GM23338 (cell line): ENCODE results near the gene GRID1. TPM values are rescaled to one million over a fixed set of nuclear protein-coding genes. Genes with fewer than 3 reads are reported as not detected.

Experiments
- ATAC-seq: fragments of 200-7000 bp; cut with Tn5 transposase; 3 replicates; pipeline ENCODE4 v1.9.1; 2020
- DNase-seq: peaks from one replicate; pipeline ENCODE4 v3.0.0-alpha.2; 2015; ENCODE audit warnings: low spot score
- H2AFZ ChIP-seq: fragments of 200-600 bp; sonication (generic); 2 replicates; pipeline ENCODE4 v1.8.0; 2016; ENCODE audit warnings: antibody characterized with exemption, mild to moderate bottlenecking, moderate library complexity
- H3F3A ChIP-seq: fragments of 200-600 bp; sonication (generic); replicated peaks from 2 replicates; pipeline ENCODE4 v1.8.0; 2017; ENCODE audit warnings: antibody characterized with exemption, mixed run types, low read depth
- H3K27ac ChIP-seq: fragments of 200-600 bp; sonication (generic); 2 replicates; pipeline ENCODE4 v1.6.1; 2016; ENCODE audit warnings: low read depth
- H3K27me3 ChIP-seq: fragments of 200-600 bp; sonication (generic); 2 replicates; pipeline ENCODE4 v1.8.0; 2016; ENCODE audit warnings: mild to moderate bottlenecking, mixed run types, moderate library complexity; ENCODE audit not compliant: insufficient read depth
- H3K36me3 ChIP-seq: fragments of 200-600 bp; sonication (generic); 2 replicates; pipeline ENCODE4 v1.8.0; 2016; ENCODE audit warnings: mild to moderate bottlenecking; ENCODE audit not compliant: insufficient read depth
- H3K4me1 ChIP-seq: fragments of 200-600 bp; sonication (generic); 2 replicates; pipeline ENCODE4 v1.8.0; 2016; ENCODE audit warnings: mild to moderate bottlenecking, moderate library complexity; ENCODE audit not compliant: insufficient read depth
- H3K4me2 ChIP-seq: fragments of 200-600 bp; sonication (generic); 2 replicates; pipeline ENCODE4 v1.7.1; 2017; ENCODE audit warnings: mixed run types
- H3K4me3 ChIP-seq: fragments of 200-600 bp; sonication (generic); 2 replicates; pipeline ENCODE4 v1.6.1; 2016; ENCODE audit warnings: mixed run types
- H3K79me2 ChIP-seq: fragments of 200-600 bp; sonication (generic); replicated peaks from 2 replicates; pipeline ENCODE4 v1.8.0; 2017; ENCODE audit warnings: mild to moderate bottlenecking; ENCODE audit not compliant: insufficient read depth
- H3K9me2 ChIP-seq: fragments of 200-600 bp; sonication (generic); 2 replicates; pipeline ENCODE4 v1.8.0; 2017; ENCODE audit not compliant: insufficient read depth
- H4K20me1 ChIP-seq: fragments of 200-600 bp; sonication (generic); replicated peaks from 2 replicates; pipeline ENCODE4 v1.8.0; 2017; ENCODE audit warnings: mild to moderate bottlenecking; ENCODE audit not compliant: insufficient read depth
- H3K27ac Mint-ChIP-seq: 2 replicates; pipeline ENCODE4 v1.8.0; 2020; ENCODE audit warnings: inconsistent platforms, mild to moderate bottlenecking, moderate library complexity, mixed read lengths
- H3K27me3 Mint-ChIP-seq: 3 replicates; pipeline ENCODE4 v1.8.0; 2022; ENCODE audit warnings: low read depth, mild to moderate bottlenecking, moderate library complexity, mixed read lengths, inconsistent platforms; ENCODE audit not compliant: insufficient read depth, poor library complexity
- H3K36me3 Mint-ChIP-seq: 3 replicates; pipeline ENCODE4 v1.8.0; 2021; ENCODE audit warnings: low read depth, mild to moderate bottlenecking, inconsistent platforms, moderate library complexity, mixed read lengths
- H3K4me1 Mint-ChIP-seq: 3 replicates; pipeline ENCODE4 v1.8.0; 2020; ENCODE audit warnings: mild to moderate bottlenecking, inconsistent platforms, mixed read lengths
- H3K4me3 Mint-ChIP-seq: 3 replicates; pipeline ENCODE4 v1.8.0; 2021; ENCODE audit warnings: moderate library complexity, mild to moderate bottlenecking, inconsistent platforms, mixed read lengths
- H3K9me3 Mint-ChIP-seq: 3 replicates; pipeline ENCODE4 v1.8.0; 2020; ENCODE audit warnings: moderate library complexity, mild to moderate bottlenecking, inconsistent platforms, mixed read lengths
- CREB1 ChIP-seq: fragments of 250-450 bp; sonication (Bioruptor Pico); IDR thresholded peaks from 2 replicates; pipeline ENCODE4 v1.5.0; 2020; ENCODE audit warnings: low read depth, mild to moderate bottlenecking, moderate library complexity
- EZH2 ChIP-seq: fragments of 200-600 bp; sonication (generic); IDR thresholded peaks from one replicate; pipeline ENCODE4 v1.8.0; 2017; ENCODE audit warnings: antibody characterized with exemption, mild to moderate bottlenecking, low read depth; ENCODE audit not compliant: unreplicated experiment
- EZH2phosphoT487 ChIP-seq: fragments of 200-600 bp; sonication (generic); IDR thresholded peaks from one replicate; pipeline ENCODE4 v1.8.1; 2018; ENCODE audit warnings: antibody characterized with exemption; ENCODE audit not compliant: unreplicated experiment
- JUNB ChIP-seq: IDR thresholded peaks from one replicate; pipeline ENCODE4 v1.6.1; 2016; ENCODE audit warnings: antibody characterized with exemption; ENCODE audit not compliant: unreplicated experiment
- NANOG ChIP-seq: IDR thresholded peaks from 2 replicates; pipeline ENCODE4 v1.6.1; 2016; ENCODE audit warnings: antibody characterized with exemption, borderline replicate concordance
- POLR2AphosphoS5 ChIP-seq: IDR thresholded peaks from 2 replicates; pipeline ENCODE4 v1.6.1; 2016; ENCODE audit warnings: antibody characterized with exemption, low read depth
- STAT1 ChIP-seq: IDR thresholded peaks from one replicate; pipeline ENCODE4 v1.6.1; 2016; ENCODE audit warnings: antibody characterized with exemption; ENCODE audit not compliant: unreplicated experiment
- ZNF114 ChIP-seq: fragments of 250-450 bp; sonication (Bioruptor Pico); IDR thresholded peaks from 2 replicates; pipeline ENCODE4 v1.5.0; 2020; ENCODE audit warnings: mild to moderate bottlenecking, moderate library complexity
- ZNF331 ChIP-seq: fragments of 250-450 bp; sonication (Bioruptor Pico); IDR thresholded peaks from 2 replicates; pipeline ENCODE4 v1.5.0; 2020; ENCODE audit warnings: low read depth, mild to moderate bottlenecking, moderate library complexity
- polyA plus RNA-seq: library from polyadenylated mRNA; unstranded; fragments of >200 nt; fragmentation: Nextera tagmentation; extraction: Ambion mirVana; gene quantifications from 2 replicates; pipeline ENCODE4 v1.2.1, GENCODE V29; 2016
- total RNA-seq: library from RNA; depleted of rRNA; stranded (reverse); fragments of >200 nt; shearing (Covaris generic); gene quantifications from 2 replicates; pipeline ENCODE4 v1.2.3, GENCODE V29; 2014
- TF ChIP-seq, protein P1 (sequence below): IDR thresholded peaks from one replicate; pipeline ENCODE4 v1.6.1; 2018; ENCODE audit warnings: antibody characterized with exemption; ENCODE audit not compliant: unreplicated experiment
- TF ChIP-seq, protein P2 (sequence below), 2 experiments: fragments of 200-600 bp in 1 of 2; sonication (generic) in 1 of 2; conservative IDR thresholded peaks; 2 replicates each; pipeline versions ENCODE4 v1.5.1 to v1.6.1; 2016 to 2017; ENCODE audit warnings: antibody characterized with exemption in 2 of 2, low read depth in 2 of 2, mild to moderate bottlenecking in 2 of 2, moderate library complexity in 1 of 2
- TF ChIP-seq, protein P3 (sequence below): IDR thresholded peaks from 2 replicates; pipeline ENCODE4 v1.6.1; 2016; ENCODE audit warnings: antibody characterized with exemption
- TF ChIP-seq, protein P4 (sequence below): fragments of 250-450 bp; sonication (Bioruptor Pico); IDR thresholded peaks from 2 replicates; pipeline ENCODE4 v1.5.0; 2020; ENCODE audit warnings: mild to moderate bottlenecking, moderate library complexity

Gene GRID1
- total and polyA plus RNA-seq, 2 experiments from 2014 or later, result 0.14 to 0.15 TPM

DNA sequence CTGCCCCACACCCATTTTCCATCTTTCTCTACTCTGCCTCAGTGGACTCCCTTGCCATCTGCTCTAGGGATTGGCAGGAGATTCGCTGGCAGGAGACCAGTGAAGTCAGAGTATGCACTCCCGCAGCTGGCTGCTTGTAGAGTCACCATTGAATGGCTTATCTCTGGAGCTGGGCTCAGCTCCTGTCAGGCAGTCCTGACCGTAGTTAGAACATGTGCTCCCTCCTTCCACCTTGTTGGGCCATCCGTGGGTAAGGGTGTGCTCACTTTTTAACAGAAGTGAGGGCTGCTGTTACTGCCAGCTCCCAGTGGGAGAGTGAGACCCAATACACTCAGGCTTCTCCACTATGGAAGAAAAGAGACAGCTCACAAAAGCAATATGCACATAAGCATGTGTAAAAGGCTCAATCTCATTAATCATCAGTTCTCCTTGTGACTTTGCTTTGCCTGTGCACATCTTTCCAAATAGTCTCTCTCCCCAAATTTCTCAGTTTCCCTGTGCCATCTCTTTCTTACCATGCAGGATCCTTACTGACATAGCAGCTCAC, 773.3 kb downstream of the GRID1 start:
- Histone ChIP-seq H3K4me1 (no peaks in the 10 kb centered on the region), H3K27ac (no peak overlapping the region), H3K4me2 (no peak overlapping the region), H3K36me3 (no peaks in the 10 kb centered on the region), H3K79me2 (no peaks in the 10 kb centered on the region), H3K27me3 (no peaks in the 10 kb centered on the region), H3F3A (no peaks in the 10 kb centered on the region), H3K9me2 (no peaks in the 10 kb centered on the region), H3K4me3 (no peak overlapping the region), H4K20me1 (no peaks in the 10 kb centered on the region), H2AFZ (no peak overlapping the region)
- Mint-ChIP-seq H3K4me1 (no peaks in the 10 kb centered on the region), H3K9me3 (peaks cover 72% of the 10 kb centered on the region), H3K27me3 (peaks cover 3% of the 10 kb centered on the region), H3K27ac (no peak overlapping the region), H3K36me3 (0 out of 3 replicates have a peak, but pooled peaks cover 3% of the 10 kb centered on the region), H3K4me3 (no peak overlapping the region)
- no peak for ATAC-seq
- TF ChIP-seq, protein P1, sequence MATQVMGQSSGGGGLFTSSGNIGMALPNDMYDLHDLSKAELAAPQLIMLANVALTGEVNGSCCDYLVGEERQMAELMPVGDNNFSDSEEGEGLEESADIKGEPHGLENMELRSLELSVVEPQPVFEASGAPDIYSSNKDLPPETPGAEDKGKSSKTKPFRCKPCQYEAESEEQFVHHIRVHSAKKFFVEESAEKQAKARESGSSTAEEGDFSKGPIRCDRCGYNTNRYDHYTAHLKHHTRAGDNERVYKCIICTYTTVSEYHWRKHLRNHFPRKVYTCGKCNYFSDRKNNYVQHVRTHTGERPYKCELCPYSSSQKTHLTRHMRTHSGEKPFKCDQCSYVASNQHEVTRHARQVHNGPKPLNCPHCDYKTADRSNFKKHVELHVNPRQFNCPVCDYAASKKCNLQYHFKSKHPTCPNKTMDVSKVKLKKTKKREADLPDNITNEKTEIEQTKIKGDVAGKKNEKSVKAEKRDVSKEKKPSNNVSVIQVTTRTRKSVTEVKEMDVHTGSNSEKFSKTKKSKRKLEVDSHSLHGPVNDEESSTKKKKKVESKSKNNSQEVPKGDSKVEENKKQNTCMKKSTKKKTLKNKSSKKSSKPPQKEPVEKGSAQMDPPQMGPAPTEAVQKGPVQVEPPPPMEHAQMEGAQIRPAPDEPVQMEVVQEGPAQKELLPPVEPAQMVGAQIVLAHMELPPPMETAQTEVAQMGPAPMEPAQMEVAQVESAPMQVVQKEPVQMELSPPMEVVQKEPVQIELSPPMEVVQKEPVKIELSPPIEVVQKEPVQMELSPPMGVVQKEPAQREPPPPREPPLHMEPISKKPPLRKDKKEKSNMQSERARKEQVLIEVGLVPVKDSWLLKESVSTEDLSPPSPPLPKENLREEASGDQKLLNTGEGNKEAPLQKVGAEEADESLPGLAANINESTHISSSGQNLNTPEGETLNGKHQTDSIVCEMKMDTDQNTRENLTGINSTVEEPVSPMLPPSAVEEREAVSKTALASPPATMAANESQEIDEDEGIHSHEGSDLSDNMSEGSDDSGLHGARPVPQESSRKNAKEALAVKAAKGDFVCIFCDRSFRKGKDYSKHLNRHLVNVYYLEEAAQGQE, result no peak
- no peak for TF ChIP-seq JUNB
- no peak for TF ChIP-seq CREB1 (CRISPR knock-in tag)
- TF ChIP-seq, protein P2, sequence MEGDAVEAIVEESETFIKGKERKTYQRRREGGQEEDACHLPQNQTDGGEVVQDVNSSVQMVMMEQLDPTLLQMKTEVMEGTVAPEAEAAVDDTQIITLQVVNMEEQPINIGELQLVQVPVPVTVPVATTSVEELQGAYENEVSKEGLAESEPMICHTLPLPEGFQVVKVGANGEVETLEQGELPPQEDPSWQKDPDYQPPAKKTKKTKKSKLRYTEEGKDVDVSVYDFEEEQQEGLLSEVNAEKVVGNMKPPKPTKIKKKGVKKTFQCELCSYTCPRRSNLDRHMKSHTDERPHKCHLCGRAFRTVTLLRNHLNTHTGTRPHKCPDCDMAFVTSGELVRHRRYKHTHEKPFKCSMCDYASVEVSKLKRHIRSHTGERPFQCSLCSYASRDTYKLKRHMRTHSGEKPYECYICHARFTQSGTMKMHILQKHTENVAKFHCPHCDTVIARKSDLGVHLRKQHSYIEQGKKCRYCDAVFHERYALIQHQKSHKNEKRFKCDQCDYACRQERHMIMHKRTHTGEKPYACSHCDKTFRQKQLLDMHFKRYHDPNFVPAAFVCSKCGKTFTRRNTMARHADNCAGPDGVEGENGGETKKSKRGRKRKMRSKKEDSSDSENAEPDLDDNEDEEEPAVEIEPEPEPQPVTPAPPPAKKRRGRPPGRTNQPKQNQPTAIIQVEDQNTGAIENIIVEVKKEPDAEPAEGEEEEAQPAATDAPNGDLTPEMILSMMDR (conservative IDR thresholded peaks at IDR 0.05; ENCODE audit: low read depth in 2 of 2), result no peak
- no peak for TF ChIP-seq STAT1
- TF ChIP-seq EZH2phosphoT487, result no peak
- no peak for TF ChIP-seq POLR2AphosphoS5
- TF ChIP-seq, protein P3, sequence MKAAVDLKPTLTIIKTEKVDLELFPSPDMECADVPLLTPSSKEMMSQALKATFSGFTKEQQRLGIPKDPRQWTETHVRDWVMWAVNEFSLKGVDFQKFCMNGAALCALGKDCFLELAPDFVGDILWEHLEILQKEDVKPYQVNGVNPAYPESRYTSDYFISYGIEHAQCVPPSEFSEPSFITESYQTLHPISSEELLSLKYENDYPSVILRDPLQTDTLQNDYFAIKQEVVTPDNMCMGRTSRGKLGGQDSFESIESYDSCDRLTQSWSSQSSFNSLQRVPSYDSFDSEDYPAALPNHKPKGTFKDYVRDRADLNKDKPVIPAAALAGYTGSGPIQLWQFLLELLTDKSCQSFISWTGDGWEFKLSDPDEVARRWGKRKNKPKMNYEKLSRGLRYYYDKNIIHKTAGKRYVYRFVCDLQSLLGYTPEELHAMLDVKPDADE, result no peak
- no peak for TF ChIP-seq NANOG
- TF ChIP-seq, protein P4, sequence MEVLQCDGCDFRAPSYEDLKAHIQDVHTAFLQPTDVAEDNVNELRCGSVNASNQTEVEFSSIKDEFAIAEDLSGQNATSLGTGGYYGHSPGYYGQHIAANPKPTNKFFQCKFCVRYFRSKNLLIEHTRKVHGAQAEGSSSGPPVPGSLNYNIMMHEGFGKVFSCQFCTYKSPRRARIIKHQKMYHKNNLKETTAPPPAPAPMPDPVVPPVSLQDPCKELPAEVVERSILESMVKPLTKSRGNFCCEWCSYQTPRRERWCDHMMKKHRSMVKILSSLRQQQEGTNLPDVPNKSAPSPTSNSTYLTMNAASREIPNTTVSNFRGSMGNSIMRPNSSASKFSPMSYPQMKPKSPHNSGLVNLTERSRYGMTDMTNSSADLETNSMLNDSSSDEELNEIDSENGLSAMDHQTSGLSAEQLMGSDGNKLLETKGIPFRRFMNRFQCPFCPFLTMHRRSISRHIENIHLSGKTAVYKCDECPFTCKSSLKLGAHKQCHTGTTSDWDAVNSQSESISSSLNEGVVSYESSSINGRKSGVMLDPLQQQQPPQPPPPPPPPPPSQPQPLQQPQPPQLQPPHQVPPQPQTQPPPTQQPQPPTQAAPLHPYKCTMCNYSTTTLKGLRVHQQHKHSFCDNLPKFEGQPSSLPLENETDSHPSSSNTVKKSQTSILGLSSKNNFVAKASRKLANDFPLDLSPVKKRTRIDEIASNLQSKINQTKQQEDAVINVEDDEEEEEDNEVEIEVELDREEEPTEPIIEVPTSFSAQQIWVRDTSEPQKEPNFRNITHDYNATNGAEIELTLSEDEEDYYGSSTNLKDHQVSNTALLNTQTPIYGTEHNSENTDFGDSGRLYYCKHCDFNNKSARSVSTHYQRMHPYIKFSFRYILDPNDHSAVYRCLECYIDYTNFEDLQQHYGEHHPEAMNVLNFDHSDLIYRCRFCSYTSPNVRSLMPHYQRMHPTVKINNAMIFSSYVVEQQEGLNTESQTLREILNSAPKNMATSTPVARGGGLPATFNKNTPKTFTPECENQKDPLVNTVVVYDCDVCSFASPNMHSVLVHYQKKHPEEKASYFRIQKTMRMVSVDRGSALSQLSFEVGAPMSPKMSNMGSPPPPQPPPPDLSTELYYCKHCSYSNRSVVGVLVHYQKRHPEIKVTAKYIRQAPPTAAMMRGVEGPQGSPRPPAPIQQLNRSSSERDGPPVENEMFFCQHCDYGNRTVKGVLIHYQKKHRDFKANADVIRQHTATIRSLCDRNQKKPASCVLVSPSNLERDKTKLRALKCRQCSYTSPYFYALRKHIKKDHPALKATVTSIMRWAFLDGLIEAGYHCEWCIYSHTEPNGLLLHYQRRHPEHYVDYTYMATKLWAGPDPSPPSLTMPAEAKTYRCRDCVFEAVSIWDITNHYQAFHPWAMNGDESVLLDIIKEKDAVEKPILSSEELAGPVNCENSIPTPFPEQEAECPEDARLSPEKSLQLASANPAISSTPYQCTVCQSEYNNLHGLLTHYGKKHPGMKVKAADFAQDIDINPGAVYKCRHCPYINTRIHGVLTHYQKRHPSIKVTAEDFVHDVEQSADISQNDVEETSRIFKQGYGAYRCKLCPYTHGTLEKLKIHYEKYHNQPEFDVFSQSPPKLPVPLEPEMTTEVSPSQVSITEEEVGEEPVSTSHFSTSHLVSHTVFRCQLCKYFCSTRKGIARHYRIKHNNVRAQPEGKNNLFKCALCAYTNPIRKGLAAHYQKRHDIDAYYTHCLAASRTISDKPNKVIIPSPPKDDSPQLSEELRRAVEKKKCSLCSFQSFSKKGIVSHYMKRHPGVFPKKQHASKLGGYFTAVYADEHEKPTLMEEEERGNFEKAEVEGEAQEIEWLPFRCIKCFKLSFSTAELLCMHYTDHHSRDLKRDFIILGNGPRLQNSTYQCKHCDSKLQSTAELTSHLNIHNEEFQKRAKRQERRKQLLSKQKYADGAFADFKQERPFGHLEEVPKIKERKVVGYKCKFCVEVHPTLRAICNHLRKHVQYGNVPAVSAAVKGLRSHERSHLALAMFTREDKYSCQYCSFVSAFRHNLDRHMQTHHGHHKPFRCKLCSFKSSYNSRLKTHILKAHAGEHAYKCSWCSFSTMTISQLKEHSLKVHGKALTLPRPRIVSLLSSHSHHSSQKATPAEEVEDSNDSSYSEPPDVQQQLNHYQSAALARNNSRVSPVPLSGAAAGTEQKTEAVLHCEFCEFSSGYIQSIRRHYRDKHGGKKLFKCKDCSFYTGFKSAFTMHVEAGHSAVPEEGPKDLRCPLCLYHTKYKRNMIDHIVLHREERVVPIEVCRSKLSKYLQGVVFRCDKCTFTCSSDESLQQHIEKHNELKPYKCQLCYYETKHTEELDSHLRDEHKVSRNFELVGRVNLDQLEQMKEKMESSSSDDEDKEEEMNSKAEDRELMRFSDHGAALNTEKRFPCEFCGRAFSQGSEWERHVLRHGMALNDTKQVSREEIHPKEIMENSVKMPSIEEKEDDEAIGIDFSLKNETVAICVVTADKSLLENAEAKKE (CRISPR knock-in tag), result no peak
- TF ChIP-seq ZNF331 (CRISPR knock-in tag), result no peak
- no peak for TF ChIP-seq EZH2
- no peak for TF ChIP-seq ZNF114 (CRISPR knock-in tag)
- no peak for DNase-seq
